ENCODE results near the gene PAN3. TPM values are rescaled to one million over a fixed set of nuclear protein-coding genes. Genes with fewer than 3 reads are reported as not detected.

The PAN3 gene
- total and polyA plus RNA-seq, 2 experiments from 2014 or later: 27.4 to 58.2 TPM

DNA sequence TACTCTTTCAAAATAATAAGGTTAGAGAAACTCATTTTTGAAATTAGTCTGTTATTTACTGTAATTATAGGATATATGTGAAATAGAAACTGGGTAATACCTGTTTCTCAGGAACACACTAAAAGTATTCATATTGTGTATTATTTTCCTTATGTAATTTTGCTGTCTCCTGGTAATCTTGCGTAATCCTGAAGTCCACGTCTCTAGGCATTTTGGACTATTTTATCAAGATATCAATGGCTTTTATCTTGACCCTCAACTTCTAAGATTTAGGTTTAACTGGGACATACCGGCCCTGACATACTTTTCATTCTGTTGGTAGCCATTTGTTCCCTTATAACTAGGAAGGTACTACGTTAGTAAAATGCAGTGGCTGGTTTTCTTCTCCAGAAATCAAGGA, 80.3 kb downstream of the PAN3 start:
- Histone ChIP-seq H3K4me1 (ENCODE audit: insufficient read depth) (no peaks in the 10 kb centered on the region), H3K79me2 (replicated peaks; ENCODE audit: insufficient read depth) (no peaks in the 10 kb centered on the region), H3K27me3 (ENCODE audit: insufficient read depth) (no peaks in the 10 kb centered on the region), H2AFZ (no peak overlapping the region), H4K20me1 (replicated peaks; ENCODE audit: insufficient read depth) (no peaks in the 10 kb centered on the region), H3K27ac (ENCODE audit: low read depth) (no peak overlapping the region), H3K36me3 (ENCODE audit: insufficient read depth) (no peaks in the 10 kb centered on the region), H3K4me3 (no peak overlapping the region), H3K4me2 (no peak overlapping the region), H3F3A (replicated peaks; ENCODE audit: low read depth) (no peaks in the 10 kb centered on the region), H3K9me2 (ENCODE audit: insufficient read depth) (no peaks in the 10 kb centered on the region)
- Mint-ChIP-seq H3K36me3 (ENCODE audit: low read depth) (peaks cover 6% of the 10 kb centered on the region; the same call in 2 of the 3 replicates), H3K9me3 (no peaks in the 10 kb centered on the region), H3K27ac (no peak overlapping the region), H3K4me1 (no peaks in the 10 kb centered on the region), H3K27me3 (ENCODE audit: insufficient read depth, low read depth, poor library complexity) (no peaks in the 10 kb centered on the region), H3K4me3 (no peak overlapping the region)
- no peak for TF ChIP-seq EZH2phosphoT487 (IDR thresholded peaks at IDR 0.05; ENCODE audit: unreplicated experiment)
- TF ChIP-seq NANOG (IDR thresholded peaks at IDR 0.05; ENCODE audit: borderline replicate concordance): no peak
- ATAC-seq (no peak), DNase-seq (ENCODE audit: low spot score) (no peak)

DNA sequence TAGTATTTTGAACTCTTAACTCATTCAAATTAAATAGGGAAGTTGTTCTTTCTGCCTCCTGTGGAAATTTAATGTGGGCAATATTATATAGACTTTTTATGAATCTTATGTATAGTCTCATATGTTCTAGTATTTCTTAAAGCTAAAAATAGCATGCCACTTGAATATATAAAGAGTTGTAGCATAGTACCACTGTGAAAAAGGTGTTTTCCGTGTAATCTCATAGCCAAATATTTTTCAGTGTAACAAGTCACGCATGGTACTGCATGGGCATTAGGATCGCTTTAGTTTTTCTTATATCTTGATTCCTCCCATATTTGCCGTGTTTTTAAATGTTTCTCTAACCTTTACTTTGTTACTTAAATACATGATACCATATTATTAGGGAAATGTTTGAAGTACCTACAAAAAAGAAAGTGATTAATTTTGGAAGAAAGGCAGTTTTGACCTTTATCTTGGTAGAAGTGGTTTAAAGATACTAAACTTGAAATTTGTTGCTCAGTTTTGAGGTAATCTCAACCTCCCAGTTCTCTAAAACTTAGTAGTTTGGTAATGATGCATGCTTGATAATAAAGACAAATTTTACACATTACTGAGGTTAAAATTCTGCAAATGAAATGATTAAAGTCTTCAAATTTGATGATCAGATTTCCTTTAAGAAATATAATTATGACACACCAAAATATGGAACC, 81.2 kb downstream of the PAN3 start:
- no peak overlapping the region for H2AFZ ChIP-seq
- DNase-seq (ENCODE audit: low spot score): no peak
- no peaks in the 10 kb centered on the region for H3K4me1 Mint-ChIP-seq
- no peaks in the 10 kb centered on the region for H3K9me2 ChIP-seq (ENCODE audit: insufficient read depth)
- no peak overlapping the region for H3K4me3 ChIP-seq
- H3K27ac ChIP-seq (ENCODE audit: low read depth): 0 out of 2 replicates have a peak overlapping the region, but pooled peaks have one; percentile 5
- H3K4me1 ChIP-seq (ENCODE audit: insufficient read depth): no peaks in the 10 kb centered on the region
- H3K4me2 ChIP-seq: no peak overlapping the region
- H3K36me3 Mint-ChIP-seq (ENCODE audit: low read depth): peaks cover 2% of the 10 kb centered on the region; the same call in 2 of the 3 replicates
- no peaks in the 10 kb centered on the region for H3F3A ChIP-seq (replicated peaks; ENCODE audit: low read depth)
- ATAC-seq: no peak
- H4K20me1 ChIP-seq (replicated peaks; ENCODE audit: insufficient read depth): no peaks in the 10 kb centered on the region
- H3K79me2 ChIP-seq (replicated peaks; ENCODE audit: insufficient read depth): no peaks in the 10 kb centered on the region
- TF ChIP-seq NANOG (IDR thresholded peaks at IDR 0.05; ENCODE audit: borderline replicate concordance): no peak
- TF ChIP-seq STAT1 (IDR thresholded peaks at IDR 0.05; ENCODE audit: unreplicated experiment): no peak
- no peak for TF ChIP-seq JUNB (IDR thresholded peaks at IDR 0.05; ENCODE audit: unreplicated experiment)
- TF ChIP-seq, protein P1, sequence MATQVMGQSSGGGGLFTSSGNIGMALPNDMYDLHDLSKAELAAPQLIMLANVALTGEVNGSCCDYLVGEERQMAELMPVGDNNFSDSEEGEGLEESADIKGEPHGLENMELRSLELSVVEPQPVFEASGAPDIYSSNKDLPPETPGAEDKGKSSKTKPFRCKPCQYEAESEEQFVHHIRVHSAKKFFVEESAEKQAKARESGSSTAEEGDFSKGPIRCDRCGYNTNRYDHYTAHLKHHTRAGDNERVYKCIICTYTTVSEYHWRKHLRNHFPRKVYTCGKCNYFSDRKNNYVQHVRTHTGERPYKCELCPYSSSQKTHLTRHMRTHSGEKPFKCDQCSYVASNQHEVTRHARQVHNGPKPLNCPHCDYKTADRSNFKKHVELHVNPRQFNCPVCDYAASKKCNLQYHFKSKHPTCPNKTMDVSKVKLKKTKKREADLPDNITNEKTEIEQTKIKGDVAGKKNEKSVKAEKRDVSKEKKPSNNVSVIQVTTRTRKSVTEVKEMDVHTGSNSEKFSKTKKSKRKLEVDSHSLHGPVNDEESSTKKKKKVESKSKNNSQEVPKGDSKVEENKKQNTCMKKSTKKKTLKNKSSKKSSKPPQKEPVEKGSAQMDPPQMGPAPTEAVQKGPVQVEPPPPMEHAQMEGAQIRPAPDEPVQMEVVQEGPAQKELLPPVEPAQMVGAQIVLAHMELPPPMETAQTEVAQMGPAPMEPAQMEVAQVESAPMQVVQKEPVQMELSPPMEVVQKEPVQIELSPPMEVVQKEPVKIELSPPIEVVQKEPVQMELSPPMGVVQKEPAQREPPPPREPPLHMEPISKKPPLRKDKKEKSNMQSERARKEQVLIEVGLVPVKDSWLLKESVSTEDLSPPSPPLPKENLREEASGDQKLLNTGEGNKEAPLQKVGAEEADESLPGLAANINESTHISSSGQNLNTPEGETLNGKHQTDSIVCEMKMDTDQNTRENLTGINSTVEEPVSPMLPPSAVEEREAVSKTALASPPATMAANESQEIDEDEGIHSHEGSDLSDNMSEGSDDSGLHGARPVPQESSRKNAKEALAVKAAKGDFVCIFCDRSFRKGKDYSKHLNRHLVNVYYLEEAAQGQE (IDR thresholded peaks at IDR 0.05; ENCODE audit: unreplicated experiment): no peak
- H3K27ac Mint-ChIP-seq: no peak overlapping the region
- H3K36me3 ChIP-seq (ENCODE audit: insufficient read depth): no peaks in the 10 kb centered on the region
- no peaks in the 10 kb centered on the region for H3K27me3 ChIP-seq (ENCODE audit: insufficient read depth)
- H3K4me3 Mint-ChIP-seq: no peak overlapping the region
- no peaks in the 10 kb centered on the region for H3K27me3 Mint-ChIP-seq (ENCODE audit: insufficient read depth, low read depth, poor library complexity)
- H3K9me3 Mint-ChIP-seq: no peaks in the 10 kb centered on the region

DNA sequence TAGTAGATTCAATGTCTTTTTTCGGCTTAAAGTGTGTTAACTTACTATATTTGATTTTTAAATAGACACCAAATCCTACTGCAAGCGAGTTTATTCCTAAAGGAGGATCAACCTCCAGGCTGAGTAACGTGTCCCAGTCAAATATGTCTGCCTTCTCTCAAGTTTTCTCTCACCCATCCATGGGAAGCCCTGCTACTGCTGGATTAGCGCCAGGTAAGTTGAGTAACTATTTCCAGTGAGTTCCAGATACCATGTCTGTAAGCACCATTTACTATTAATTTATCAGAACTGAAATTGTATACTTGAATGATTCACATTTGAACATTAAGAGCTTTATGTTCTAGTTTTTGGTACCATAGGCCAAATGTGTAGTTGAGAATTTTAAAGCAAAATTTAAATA, 81.8 kb downstream of the PAN3 start:
- H3K9me2 ChIP-seq (ENCODE audit: insufficient read depth): no peaks in the 10 kb centered on the region
- no peaks in the 10 kb centered on the region for H3K36me3 ChIP-seq (ENCODE audit: insufficient read depth)
- no peak overlapping the region for H2AFZ ChIP-seq
- no peaks in the 10 kb centered on the region; the same call in 1 of the 3 replicates for H3K36me3 Mint-ChIP-seq (ENCODE audit: low read depth)
- no peaks in the 10 kb centered on the region for H3K27me3 ChIP-seq (ENCODE audit: insufficient read depth)
- H3K4me3 Mint-ChIP-seq: no peak overlapping the region
- H3F3A ChIP-seq (replicated peaks; ENCODE audit: low read depth): no peaks in the 10 kb centered on the region
- H3K4me1 Mint-ChIP-seq: no peaks in the 10 kb centered on the region
- H3K27ac ChIP-seq (ENCODE audit: low read depth): 0 out of 2 replicates have a peak overlapping the region, but pooled peaks have one; percentile 5
- no peaks in the 10 kb centered on the region for H3K9me3 Mint-ChIP-seq
- H3K79me2 ChIP-seq (replicated peaks; ENCODE audit: insufficient read depth): no peaks in the 10 kb centered on the region
- H3K27ac Mint-ChIP-seq: peak overlapping the region; percentile 69; the same call in 1 of the 2 replicates
- DNase-seq (ENCODE audit: low spot score): no peak
- H3K4me3 ChIP-seq: no peak overlapping the region
- no peak for ATAC-seq
- H3K27me3 Mint-ChIP-seq (ENCODE audit: insufficient read depth, low read depth, poor library complexity): no peaks in the 10 kb centered on the region
- H3K4me2 ChIP-seq: no peak overlapping the region
- H4K20me1 ChIP-seq (replicated peaks; ENCODE audit: insufficient read depth): no peaks in the 10 kb centered on the region
- H3K4me1 ChIP-seq (ENCODE audit: insufficient read depth): no peaks in the 10 kb centered on the region
- TF ChIP-seq STAT1 (IDR thresholded peaks at IDR 0.05; ENCODE audit: unreplicated experiment) (no peak), JUNB (IDR thresholded peaks at IDR 0.05; ENCODE audit: unreplicated experiment) (no peak), NANOG (IDR thresholded peaks at IDR 0.05; ENCODE audit: borderline replicate concordance) (no peak), CREB1 (CRISPR knock-in tag; IDR thresholded peaks at IDR 0.05; ENCODE audit: low read depth) (no peak), ZNF331 (CRISPR knock-in tag; IDR thresholded peaks at IDR 0.05; ENCODE audit: low read depth) (no peak), ZNF114 (CRISPR knock-in tag; IDR thresholded peaks at IDR 0.05) (no peak), EZH2phosphoT487 (IDR thresholded peaks at IDR 0.05; ENCODE audit: unreplicated experiment) (no peak)
- TF ChIP-seq, protein P2, sequence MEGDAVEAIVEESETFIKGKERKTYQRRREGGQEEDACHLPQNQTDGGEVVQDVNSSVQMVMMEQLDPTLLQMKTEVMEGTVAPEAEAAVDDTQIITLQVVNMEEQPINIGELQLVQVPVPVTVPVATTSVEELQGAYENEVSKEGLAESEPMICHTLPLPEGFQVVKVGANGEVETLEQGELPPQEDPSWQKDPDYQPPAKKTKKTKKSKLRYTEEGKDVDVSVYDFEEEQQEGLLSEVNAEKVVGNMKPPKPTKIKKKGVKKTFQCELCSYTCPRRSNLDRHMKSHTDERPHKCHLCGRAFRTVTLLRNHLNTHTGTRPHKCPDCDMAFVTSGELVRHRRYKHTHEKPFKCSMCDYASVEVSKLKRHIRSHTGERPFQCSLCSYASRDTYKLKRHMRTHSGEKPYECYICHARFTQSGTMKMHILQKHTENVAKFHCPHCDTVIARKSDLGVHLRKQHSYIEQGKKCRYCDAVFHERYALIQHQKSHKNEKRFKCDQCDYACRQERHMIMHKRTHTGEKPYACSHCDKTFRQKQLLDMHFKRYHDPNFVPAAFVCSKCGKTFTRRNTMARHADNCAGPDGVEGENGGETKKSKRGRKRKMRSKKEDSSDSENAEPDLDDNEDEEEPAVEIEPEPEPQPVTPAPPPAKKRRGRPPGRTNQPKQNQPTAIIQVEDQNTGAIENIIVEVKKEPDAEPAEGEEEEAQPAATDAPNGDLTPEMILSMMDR (conservative IDR thresholded peaks at IDR 0.05; ENCODE audit: low read depth in 2 of 2): no peak
- TF ChIP-seq, protein P1 (IDR thresholded peaks at IDR 0.05; ENCODE audit: unreplicated experiment): no peak

Data from GM23338 (cell line).